ENCODE data around the gene TAGLN3. TPM values are rescaled to one million over a fixed set of nuclear protein-coding genes. Genes with fewer than 3 reads are reported as not detected.

The TAGLN3 gene
- not detected for total RNA-seq

GRCh38 chr3:111998636-111999483 is at the start of gene TAGLN3:
TAGLN3 (plus strand) TSS chr3:111998922; CDS start chr3:111999423, 501 bp downstream.

GRCh38 chr3:111978583-111979433 is 19.9 kb upstream of the TAGLN3 start, which contains the start of gene ABHD10:
ABHD10 (plus strand) TSS chr3:111979026; CDS start chr3:111979062, 36 bp downstream.

GRCh38 chr3:112034436-112034835 is 35.7 kb downstream of the TAGLN3 start, which contains the start of gene TMPRSS7:
TMPRSS7 (plus strand) TSS chr3:112034736; CDS start chr3:112034846, 110 bp downstream.

Other genes with a start within 250 kb of the TAGLN3 start
- gene PHLDB2, start 139.7 kb upstream of the TAGLN3 start, total RNA-seq: 1 to 10 TPM; 4.0 to 4.6 TPM
- gene ABHD10, start 19.9 kb upstream of the TAGLN3 start, total RNA-seq: 10 to 100 TPM; 26.5 to 31.4 TPM
- gene TMPRSS7, start 35.8 kb downstream of the TAGLN3 start, total RNA-seq: not detected
- gene C3orf52, start 87.5 kb downstream of the TAGLN3 start, total RNA-seq: 1 to 10 TPM; 2.7 to 2.9 TPM
- 10 to 100 TPM; 24.5 to 27.3 TPM for gene GCSAM, start 134.3 kb downstream of the TAGLN3 start, total RNA-seq